ENCODE measurements around the gene RAB3C.
A peak's percentile ranks its signal among the peaks of the same experiment; 100 is the strongest.

RAB3C gene

DNA sequence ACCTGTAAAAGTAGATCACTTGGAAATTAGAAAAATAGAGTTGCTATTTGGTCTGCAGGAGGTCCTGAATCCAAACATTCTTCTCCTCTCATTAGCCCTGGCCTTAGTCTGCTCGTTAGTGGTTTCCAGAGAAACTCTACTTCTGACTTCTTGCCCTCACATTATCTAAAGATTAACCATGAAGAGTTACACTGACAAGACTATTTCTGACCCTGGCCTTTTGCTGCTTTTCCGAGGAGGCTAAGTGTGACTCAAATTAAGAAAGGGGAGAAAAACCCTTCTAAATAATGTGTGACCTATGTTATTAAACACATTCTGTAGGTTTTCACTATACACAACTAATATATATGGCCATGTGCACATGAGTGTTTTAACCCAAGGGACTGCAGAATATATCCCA lies 302.4 kb downstream of the RAB3C start:
- DNase-seq (ENCODE audit: low spot score): no peak

- peak; percentile 72 for DNase-seq (ENCODE audit: low spot score)
Measured at GRCh38 chr5:58886315-58887207, 303.7 kb downstream of the RAB3C start.

GRCh38 chr5:58887311-58887710 lies 304.4 kb downstream of the RAB3C start:
- no peak for DNase-seq (ENCODE audit: low spot score)

- DNase-seq (ENCODE audit: low spot score): no peak
Measured at GRCh38 chr5:58887721-58888409, 305.0 kb downstream of the RAB3C start.

GRCh38 chr5:58890265-58890664 lies 307.4 kb downstream of the RAB3C start:
- no peak for DNase-seq (ENCODE audit: low spot score)

DNA sequence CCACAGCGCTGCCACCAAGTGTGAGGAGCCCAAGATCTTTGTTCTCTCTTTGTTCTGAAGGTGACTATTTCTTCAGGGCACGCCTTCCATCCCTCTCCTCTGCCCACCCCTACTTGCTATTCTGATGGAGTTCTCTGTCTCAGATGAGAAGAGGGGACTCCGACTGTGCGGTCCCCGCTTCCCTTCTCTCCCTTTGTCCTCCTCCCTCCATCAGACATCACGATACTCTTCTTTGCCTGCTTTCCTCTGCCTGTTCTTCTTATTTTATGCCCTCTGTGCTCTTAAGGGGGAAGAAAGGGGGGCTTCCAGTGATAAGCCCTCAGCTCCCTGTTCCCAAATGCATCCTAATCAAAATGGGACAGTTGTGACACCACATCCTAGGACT lies 307.8 kb downstream of the RAB3C start:
- DNase-seq (ENCODE audit: low spot score): no peak

DNA sequence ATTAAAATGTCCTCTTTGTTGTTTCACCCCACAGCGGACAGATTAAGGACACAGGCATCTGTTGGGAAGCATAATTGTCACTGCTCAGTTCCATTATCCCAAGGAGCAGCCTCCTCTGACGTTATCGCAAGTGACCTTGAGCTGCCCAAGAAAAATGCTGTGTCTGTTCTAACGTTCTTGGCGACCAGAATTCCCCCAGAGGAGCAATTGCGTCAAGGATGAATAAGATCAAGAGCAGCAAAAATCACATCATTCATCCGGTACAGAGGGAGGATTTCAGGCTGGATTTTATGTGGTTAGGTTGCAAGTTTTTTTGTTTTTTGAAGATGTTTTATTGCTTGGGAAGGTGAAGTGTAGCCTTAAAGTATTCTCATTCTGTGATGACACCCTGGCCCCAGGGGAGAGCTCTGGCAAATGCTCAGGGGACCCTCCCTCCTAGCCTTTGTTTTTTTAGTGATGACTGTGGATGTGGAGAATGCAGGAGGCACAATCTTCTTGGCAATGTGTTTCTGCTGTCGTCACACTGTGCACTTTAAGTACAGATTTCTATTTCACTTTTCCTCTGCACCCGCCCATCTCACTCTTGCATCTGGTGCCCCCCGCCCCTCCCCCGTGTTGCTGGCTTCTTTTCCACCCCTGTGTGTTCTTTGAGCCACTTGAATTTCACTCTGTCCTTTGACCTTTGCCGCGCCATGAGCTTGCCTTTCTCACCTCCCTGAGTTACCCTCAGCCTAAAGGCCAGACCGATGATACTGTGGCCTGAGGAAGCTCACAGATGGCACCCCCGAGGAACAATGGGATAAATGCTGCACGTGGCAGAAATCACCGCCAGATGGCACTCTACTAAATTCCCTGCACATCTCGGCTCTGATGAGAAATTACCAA lies 308.5 kb downstream of the RAB3C start:
- DNase-seq (ENCODE audit: low spot score): no peak

DNA sequence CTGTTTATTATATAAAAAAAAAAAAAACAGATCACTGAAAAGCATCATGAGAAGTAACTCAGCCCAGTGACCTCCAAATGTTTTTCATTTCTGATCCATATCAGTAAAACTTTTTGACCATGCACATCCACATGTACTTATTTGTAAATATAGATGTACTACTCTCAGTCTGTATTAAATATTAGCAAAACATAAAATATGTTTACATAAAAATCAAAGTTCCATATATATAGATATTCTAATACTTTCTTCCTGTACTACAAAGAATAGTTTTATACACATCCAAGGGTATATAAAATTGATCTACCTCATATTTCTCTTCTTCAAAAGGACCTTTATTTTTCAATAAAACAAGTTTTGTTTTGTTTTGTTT lies 309.1 kb downstream of the RAB3C start:
- DNase-seq (ENCODE audit: low spot score): no peak

DNA sequence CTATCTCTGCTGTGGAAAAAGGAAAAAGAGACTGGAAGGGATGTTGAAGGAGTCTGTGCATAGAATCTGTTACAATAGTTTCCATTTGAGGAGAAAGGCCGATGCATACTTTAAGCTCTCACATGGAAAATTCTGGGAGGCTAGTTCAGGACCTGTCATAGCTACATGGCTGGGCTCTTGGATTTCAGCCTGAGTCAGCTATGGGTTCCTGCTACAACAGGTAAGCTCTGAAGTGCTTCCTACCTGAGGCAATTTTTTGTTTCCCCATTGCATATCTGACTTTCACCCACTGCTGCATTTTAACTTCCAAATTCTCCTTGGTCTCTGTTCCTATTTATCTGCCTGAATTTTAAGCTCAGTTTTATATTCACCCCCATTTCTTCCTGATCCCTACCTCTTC lies 310.7 kb downstream of the RAB3C start:
- no peak for DNase-seq (ENCODE audit: low spot score)

DNA sequence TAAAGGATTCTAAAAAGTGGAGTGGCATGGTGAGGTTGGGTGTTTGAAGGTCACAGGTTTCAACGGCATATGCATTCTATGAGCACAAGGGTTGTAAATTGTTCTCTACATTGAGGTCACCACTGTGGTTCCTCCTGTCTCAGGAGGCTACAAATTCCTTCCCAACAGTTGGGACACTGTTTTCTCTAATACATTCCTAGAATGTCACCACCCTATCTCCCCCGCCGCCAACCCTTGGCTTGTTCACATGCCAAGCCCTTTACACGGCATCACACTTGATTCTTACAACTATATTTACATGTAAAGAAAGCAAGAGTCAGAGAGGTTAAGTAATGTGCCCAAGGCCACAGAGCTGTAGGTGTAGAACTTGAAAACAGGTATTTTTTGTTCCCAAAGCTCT lies 315.1 kb downstream of the RAB3C start:
- no peak for DNase-seq (ENCODE audit: low spot score)

DNA sequence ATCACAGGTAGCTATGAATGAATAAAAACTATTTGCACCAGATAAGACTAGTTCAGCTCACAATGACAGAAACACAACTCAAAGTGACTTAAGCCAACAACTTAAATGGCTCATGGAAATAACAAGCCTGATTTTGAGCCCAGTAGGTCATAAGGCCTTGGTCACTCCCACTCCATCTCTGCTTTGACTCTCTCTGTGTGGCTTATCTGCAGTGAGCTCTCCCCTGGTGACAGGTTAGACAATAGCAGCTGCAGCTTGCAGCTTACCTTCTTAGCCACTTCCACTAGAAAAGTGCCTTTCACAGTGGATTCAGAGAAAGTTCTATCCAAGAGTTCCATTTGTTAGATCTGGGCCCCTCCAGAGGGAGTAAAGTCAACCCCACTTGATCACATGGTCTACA lies 315.7 kb downstream of the RAB3C start:
- DNase-seq (ENCODE audit: low spot score): no peak

GRCh38 chr5:58901271-58901670 lies 318.4 kb downstream of the RAB3C start:
- no peak for DNase-seq (ENCODE audit: low spot score)

DNA sequence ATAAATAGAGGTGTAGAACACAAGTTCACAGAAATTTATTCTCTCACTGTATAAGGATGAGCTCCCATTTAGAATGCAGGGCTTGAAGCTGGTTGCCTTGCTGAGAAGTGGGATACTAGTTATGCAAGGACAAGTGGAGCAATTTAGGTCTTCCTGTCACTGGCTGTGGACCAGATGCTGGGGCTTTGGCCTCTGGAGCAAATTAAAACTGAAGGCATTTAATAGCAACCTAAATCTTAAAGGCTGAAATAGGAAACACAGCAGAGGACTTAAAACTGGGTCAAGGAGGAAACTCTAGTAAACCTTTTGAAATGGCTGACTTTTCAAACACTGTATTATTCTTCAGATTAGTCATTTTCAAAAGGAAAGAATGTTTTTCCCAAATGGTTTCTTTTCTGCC lies 319.4 kb downstream of the RAB3C start:
- DNase-seq (ENCODE audit: low spot score): no peak

GRCh38 chr5:58902765-58903164 lies 319.9 kb downstream of the RAB3C start:
- no peak for DNase-seq (ENCODE audit: low spot score)

DNA sequence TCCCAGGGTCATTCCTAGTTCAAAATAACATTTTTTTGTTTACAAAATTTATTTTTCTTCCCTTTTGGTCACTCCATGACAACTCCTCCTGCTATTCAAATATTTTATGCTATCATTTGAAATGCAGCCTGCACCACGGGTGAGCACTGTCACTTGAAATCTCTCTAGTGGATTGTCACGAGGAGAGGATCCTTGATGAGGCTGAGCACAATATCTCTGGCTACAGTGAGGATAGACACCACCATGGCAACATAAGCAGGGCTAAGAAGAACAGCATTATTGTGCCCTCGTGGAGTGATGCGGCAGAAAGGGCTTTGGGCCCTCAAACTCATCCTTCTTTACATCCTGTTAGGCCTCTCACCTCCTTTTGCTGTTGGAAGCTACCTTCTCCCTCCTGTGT lies 321.9 kb downstream of the RAB3C start:
- no peak for DNase-seq (ENCODE audit: low spot score)

GRCh38 chr5:58905944-58906343 lies 323.1 kb downstream of the RAB3C start:
- DNase-seq (ENCODE audit: low spot score): no peak
